Measurements from ENCODE around the gene MXD1. TPM values are rescaled to one million over a fixed set of nuclear protein-coding genes. Genes with fewer than 3 reads are reported as not detected.

MXD1 gene, protein sequence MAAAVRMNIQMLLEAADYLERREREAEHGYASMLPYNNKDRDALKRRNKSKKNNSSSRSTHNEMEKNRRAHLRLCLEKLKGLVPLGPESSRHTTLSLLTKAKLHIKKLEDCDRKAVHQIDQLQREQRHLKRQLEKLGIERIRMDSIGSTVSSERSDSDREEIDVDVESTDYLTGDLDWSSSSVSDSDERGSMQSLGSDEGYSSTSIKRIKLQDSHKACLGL
- total RNA-seq, result 2.8 and 5.2 TPM in 2 replicates

DNA sequence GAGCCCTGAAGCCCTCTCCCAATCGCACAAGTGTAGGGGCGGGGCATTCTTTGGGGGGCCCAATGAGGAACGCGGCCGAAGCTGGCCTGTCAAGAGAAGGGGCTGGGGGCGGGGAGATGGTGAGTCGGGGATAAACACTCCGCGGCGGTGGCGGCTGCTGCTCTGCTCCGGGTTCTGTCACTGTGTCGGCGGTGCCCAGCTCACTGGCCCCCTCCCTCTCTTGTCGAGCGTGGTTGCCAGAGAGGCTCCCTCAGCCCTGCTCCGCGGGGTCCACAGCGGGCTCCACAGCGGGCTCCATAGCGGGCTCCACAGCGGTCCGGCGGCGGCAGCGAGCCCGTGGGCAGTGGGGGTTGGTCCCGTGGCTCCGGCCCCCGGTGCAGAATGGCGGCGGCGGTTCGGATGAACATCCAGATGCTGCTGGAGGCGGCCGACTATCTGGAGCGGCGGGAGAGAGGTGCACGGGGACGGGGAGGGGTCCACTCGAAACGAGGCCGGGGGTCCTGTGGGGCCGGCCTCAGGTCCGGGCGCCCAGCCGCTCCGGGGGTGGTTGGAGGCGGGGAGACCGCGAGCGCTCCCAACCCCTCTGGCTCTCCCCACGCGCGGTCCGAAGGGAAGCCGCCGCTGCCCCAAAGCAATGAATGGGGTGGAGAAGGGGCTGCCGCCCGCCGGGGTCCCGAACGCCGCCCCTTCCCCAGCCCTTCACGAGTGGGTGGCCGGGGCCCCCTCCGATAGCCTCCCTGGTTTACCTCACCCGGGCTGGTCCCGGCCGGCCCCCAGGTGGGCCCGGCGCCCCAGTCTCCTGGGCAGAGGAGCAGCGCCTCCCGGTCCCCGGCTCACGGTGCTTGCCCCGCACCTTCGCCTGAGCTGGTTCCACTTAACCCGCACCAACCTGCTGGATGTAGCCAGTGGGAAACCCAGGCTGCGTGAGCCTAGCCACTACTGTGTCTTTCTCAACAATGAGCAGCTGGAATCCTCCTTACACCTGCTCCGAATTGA, at the start of gene MXD1:
Gene MXD1, plus strand, starts transcription at position 160 of the 996 bp plus-strand sequence. Its CDS starts 222 bp downstream, at position 382.

DNA sequence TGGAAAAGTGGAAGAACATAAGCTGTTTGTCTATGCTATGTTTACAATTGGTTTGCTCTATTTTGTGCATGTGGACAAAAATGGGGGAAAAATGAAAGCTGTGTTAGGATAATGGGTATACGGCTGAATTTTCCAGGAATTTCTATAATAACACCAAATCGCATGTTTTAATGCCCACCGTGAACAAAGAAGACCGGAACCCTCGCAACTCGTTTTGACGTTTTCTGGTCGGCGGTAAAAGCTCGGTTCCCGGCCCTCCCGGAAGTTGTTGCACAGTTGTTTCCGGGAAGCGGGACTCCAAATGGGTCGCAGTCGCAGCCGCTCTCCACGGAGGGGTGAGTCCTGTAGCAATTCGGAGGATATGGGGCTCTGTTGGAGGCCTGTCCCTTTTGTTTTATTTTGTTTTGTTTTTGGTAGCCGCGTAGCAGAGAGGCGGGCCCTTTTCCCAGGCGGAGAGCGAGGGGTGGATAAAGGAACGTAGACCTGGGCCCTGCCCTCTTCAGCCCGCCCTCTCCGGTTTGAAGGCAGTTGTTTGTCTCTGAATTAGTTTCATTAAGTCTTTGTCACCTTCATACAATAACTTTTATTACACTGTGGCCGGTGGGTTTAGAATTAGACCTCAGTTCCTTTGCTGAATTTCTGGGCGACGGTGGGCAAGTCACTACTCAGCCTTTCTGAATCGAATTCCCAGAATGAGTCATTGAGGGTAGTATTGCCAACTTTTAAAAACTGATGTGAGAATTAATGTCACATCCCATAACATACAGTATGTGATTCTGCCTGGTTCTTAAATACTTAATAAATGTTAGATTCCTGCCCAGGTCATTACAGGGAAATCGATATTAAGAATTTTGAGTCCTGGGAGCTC, 21.0 kb upstream of the MXD1 start, which contains the start of gene SNRNP27:
Gene SNRNP27, plus strand, starts transcription at position 273 of the 868 bp plus-strand sequence. Its CDS starts 29 bp downstream, at position 302.

DNA sequence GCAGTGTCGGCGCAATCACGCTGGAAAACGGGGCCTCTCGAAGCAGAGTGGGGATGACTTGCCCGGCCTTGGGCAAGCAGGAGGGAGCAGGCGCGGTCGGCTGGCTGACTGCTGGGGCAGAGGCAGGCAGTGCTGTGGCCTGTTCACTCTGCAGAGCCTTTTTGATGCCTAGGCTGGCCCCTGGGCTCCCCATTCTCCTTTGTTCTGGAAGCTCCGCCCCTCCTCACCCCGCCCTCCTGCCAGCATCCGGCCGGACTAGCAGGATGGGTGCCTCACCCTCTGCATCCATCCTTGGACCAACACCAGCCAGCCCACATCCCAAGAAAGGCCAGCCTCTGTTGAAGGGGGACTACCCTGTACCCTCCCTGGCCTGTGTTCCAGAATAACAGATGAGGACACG, 46.6 kb downstream of the MXD1 start, which contains the start of gene ASPRV1:
Gene ASPRV1, minus strand, starts transcription at position 136 of the 400 bp plus-strand sequence. CDS start 195 bp downstream, outside the sequence.

Other genes with a start within 250 kb of the MXD1 start
- 25.6 and 27.8 TPM in 2 replicates for gene ANXA4, start 173.0 kb upstream of the MXD1 start, total RNA-seq
- gene GMCL1, start 85.4 kb upstream of the MXD1 start, total RNA-seq, result 6.8 and 8.7 TPM in 2 replicates
- gene SNRNP27, start 21.2 kb upstream of the MXD1 start, total RNA-seq, result 28.2 and 28.7 TPM in 2 replicates
- gene ASPRV1, start 46.5 kb downstream of the MXD1 start, total RNA-seq, result 0.09 TPM in 2 replicates
- gene PCBP1, start 172.4 kb downstream of the MXD1 start, total RNA-seq, result 29.7 and 44.0 TPM in 2 replicates

Data from endothelial cell of coronary artery (primary cell).